ENCODE measurements around the gene TUBA4A. TPM values are rescaled to one million over a fixed set of nuclear protein-coding genes. Genes with fewer than 3 reads are reported as not detected.
"Not testable (repeated sequence)": the region's sequence is repeated elsewhere in the genome, so short reads cannot be mapped to it uniquely, and the experiment has no call there.

The TUBA4A gene
- total RNA-seq, 1 donor from 2014 or later = 35.0 TPM

DNA sequence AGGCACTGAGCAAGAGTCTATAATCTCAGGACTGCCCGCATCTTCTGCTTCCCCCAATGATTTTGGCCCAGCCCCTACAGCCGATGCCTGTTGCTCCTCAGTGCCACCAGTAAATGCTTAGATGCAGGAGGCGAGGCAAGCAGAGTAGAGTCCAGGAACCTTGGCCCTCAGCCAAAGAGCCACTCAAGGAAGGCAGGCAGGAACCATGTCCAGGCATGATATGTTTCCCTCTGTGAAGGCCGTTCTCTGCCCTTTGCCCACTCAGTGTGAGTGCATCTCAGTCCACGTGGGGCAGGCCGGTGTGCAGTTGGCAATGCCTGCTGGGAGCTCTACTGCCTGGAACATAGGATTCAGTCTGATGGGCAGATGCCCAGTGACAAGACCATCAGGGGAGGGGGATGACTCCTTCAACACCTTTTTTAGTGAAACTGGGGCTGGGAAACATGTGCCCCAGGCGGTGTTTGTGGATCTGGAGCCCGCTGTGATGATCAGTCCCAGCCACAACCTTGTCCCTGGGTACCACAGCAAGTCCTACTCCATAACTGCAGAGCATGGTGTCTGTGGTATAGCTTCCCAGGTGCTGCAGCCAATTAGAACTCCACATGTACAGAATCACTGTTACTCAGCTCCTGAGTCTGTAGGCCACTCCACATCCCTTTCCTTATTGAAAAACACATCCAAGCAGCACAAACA, 15.8 kb upstream of the TUBA4A start:
- Histone ChIP-seq H3K4me3 (no peak overlapping the region), H3K27me3 (ENCODE audit: low read depth) (no peaks in the 10 kb centered on the region), H3K4me1 (no peaks in the 10 kb centered on the region), H3K9me3 (no peaks in the 10 kb centered on the region), H3K36me3 (no peaks in the 10 kb centered on the region), H3K27ac (no peak overlapping the region)
- ATAC-seq (peak; percentile 33 to 34), DNase-seq (peak; percentile 66)
- TF ChIP-seq, protein P1, sequence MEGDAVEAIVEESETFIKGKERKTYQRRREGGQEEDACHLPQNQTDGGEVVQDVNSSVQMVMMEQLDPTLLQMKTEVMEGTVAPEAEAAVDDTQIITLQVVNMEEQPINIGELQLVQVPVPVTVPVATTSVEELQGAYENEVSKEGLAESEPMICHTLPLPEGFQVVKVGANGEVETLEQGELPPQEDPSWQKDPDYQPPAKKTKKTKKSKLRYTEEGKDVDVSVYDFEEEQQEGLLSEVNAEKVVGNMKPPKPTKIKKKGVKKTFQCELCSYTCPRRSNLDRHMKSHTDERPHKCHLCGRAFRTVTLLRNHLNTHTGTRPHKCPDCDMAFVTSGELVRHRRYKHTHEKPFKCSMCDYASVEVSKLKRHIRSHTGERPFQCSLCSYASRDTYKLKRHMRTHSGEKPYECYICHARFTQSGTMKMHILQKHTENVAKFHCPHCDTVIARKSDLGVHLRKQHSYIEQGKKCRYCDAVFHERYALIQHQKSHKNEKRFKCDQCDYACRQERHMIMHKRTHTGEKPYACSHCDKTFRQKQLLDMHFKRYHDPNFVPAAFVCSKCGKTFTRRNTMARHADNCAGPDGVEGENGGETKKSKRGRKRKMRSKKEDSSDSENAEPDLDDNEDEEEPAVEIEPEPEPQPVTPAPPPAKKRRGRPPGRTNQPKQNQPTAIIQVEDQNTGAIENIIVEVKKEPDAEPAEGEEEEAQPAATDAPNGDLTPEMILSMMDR (IDR thresholded peaks at IDR 0.05) = no peak
- intact Hi-C loops (cut with DNase I) = no loop called here

DNA sequence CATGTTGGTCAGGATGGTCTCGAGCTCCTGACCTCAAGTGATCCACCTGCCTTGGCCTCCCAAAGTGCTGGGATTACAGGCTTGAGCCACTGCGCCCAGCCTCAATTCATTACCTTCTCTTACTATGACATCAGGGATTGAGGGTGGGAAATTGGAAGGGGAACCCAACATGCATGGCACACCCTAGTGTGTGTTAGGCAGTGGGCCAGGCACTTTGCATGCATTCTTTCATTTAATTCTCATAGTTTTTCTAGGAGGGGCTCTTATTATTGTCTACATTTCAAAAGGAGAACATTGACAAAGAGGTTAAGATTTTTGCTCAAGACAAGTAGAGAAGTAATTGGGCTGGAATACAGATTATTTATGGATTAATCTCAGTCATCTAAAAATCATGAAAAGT, 14.6 kb upstream of the TUBA4A start:
- no peaks in the 10 kb centered on the region for H3K4me1 ChIP-seq
- H3K4me3 ChIP-seq = no peak overlapping the region
- peak; percentile 6 for DNase-seq
- H3K27me3 ChIP-seq (ENCODE audit: low read depth) = no peaks in the 10 kb centered on the region
- H3K27ac ChIP-seq = no peak overlapping the region
- H3K36me3 ChIP-seq = no peaks in the 10 kb centered on the region
- TF ChIP-seq, protein P1 (IDR thresholded peaks at IDR 0.05) = no peak
- intact Hi-C loops (cut with DNase I) = no loop called here
- no peak for ATAC-seq
- no peaks in the 10 kb centered on the region for H3K9me3 ChIP-seq

DNA sequence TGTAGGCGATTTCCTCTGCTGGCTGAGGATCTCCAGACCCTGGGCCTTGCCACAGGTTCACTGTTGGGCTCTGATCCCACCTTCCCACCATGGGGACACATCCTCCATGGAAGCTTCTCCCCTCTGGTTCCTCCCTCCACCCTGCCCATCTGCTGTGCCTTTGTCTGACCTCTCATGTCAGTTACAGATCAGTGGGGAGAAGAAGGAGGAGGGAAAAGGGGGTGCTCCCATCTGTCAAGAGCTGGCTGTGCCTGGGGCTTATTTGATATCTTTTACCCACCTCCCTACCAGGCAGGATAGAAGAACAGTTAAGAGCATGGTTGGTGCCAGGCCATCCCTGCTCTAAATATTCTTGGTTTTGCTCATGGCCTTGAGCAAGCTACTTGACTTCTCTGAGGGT, 13.2 kb upstream of the TUBA4A start:
- intact Hi-C loops (cut with DNase I) = no loop called here
- TF ChIP-seq, protein P1 (IDR thresholded peaks at IDR 0.05) = no peak
- Histone ChIP-seq H3K36me3 (no peaks in the 10 kb centered on the region), H3K27me3 (ENCODE audit: low read depth) (no peaks in the 10 kb centered on the region), H3K4me3 (no peak overlapping the region), H3K9me3 (no peaks in the 10 kb centered on the region), H3K27ac (no peak overlapping the region), H3K4me1 (no peaks in the 10 kb centered on the region)
- ATAC-seq (no peak), DNase-seq (peak; percentile 6)

DNA sequence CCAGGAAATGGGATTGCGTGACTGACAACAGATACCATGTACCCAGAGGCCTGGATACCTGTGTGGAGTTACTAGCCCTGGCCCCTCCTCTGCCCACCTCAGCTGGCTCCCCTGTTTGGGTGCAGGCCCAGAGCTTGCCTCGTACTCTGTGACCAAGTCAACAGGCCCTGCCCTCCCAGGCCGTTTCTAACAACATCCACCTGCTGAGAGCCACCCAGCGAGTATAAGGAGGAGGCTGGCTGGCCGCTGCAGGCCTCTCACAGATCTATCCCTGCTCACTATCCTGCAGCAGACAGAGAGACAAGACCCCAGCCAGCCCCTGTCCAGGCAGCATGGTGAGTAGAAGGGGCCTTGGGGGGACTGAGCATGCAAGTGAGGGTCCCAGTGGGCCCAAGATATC, 12.5 kb upstream of the TUBA4A start:
- H3K36me3 ChIP-seq = no peaks in the 10 kb centered on the region
- no peaks in the 10 kb centered on the region for H3K9me3 ChIP-seq
- no peak overlapping the region for H3K27ac ChIP-seq
- no peak overlapping the region for H3K4me3 ChIP-seq
- intact Hi-C loops (cut with DNase I) = no loop called here
- TF ChIP-seq, protein P1 (IDR thresholded peaks at IDR 0.05) = no peak
- DNase-seq = peak; percentile 52
- H3K27me3 ChIP-seq (ENCODE audit: low read depth) = no peaks in the 10 kb centered on the region
- no peaks in the 10 kb centered on the region for H3K4me1 ChIP-seq
- ATAC-seq = peak; percentile 13 to 22

GRCh38 chr2:219261024-219261855, 7.5 kb upstream of the TUBA4A start:
- ATAC-seq (no peak), DNase-seq (no peak)
- Histone ChIP-seq H3K27me3 (ENCODE audit: low read depth) (peaks cover 6% of the 10 kb centered on the region), H3K4me3 (no peak overlapping the region), H3K9me3 (no peaks in the 10 kb centered on the region), H3K36me3 (no peaks in the 10 kb centered on the region), H3K4me1 (no peaks in the 10 kb centered on the region), H3K27ac (no peak overlapping the region)
- TF ChIP-seq, protein P1 (IDR thresholded peaks at IDR 0.05) = no peak
- intact Hi-C loops (cut with DNase I) = no loop called here

- H3K4me3 ChIP-seq; H3K36me3 ChIP-seq; H3K27me3 ChIP-seq (ENCODE audit: low read depth); H3K27ac ChIP-seq; DNase-seq; intact Hi-C loops (cut with DNase I); ATAC-seq; H3K9me3 ChIP-seq: not testable (repeated sequence)
- peaks cover 13% of the 10 kb centered on the region for H3K4me1 ChIP-seq
Measured at GRCh38 chr2:219258942-219259341, 5.2 kb upstream of the TUBA4A start.
